Heart right ventricle (tissue), 16 donors: ENCODE measurements around the gene FFAR1. TPM values are rescaled to one million over a fixed set of nuclear protein-coding genes. Genes with fewer than 3 reads are reported as not detected.

ENCODE experiments used
- ATAC-seq, 8 donors: fragments of 200-7000 bp; cut with Tn5 transposase; one replicate each; pipeline ENCODE4 v1.9.1; 2020; ENCODE audit warnings: mild to moderate bottlenecking in 8 of 8, moderate library complexity in 8 of 8, moderate number of reproducible peaks in 1 of 8
- DNase-seq, 2 donors: peaks; one replicate each; pipeline ENCODE4 v3.0.0-alpha.2; 2020
- H3K27ac ChIP-seq, 10 donors: fragments of 200-600 bp; sonication (generic) in 2 of 10; one replicate each; pipeline versions ENCODE4 v1.5.0 to v1.8.0; 2020 to 2022; ENCODE audit warnings: mild to moderate bottlenecking in 3 of 10
- H3K27me3 ChIP-seq, 7 donors: fragments of 200-600 bp; one replicate each; pipeline ENCODE4 v1.8.0; 2021 to 2022; ENCODE audit warnings: mild to moderate bottlenecking in 2 of 7
- H3K36me3 ChIP-seq, 9 donors: fragments of 200-600 bp; sonication (generic) in 1 of 9; one replicate each; pipeline versions ENCODE4 v1.5.0 to v1.8.0; 2020 to 2022; ENCODE audit warnings: mild to moderate bottlenecking in 2 of 9
- H3K4me1 ChIP-seq, 9 donors: fragments of 200-600 bp; sonication (generic) in 1 of 9; one replicate each; pipeline versions ENCODE4 v1.5.0 to v1.8.0; 2020 to 2022; ENCODE audit warnings: mild to moderate bottlenecking in 4 of 9
- H3K4me3 ChIP-seq, 10 donors: fragments of 200-600 bp; sonication (generic) in 2 of 10; one replicate each; pipeline versions ENCODE4 v1.5.0 to v1.8.0; 2020 to 2022; ENCODE audit warnings: mild to moderate bottlenecking in 7 of 10, moderate library complexity in 2 of 10
- H3K9me3 ChIP-seq, 11 donors: fragments of 200-600 bp in 10 of 11; sonication (generic) in 2 of 11; one replicate each; pipeline versions ENCODE4 v1.5.0 to v1.8.0; 2013 to 2022; ENCODE audit warnings: mild to moderate bottlenecking in 2 of 11, control low read depth in 1 of 11, moderate library complexity in 1 of 11
- CTCF ChIP-seq, 9 donors: fragments of 200-600 bp; sonication (generic) in 2 of 9; IDR thresholded peaks; one replicate each; pipeline versions ENCODE4 v1.5.0 to v1.8.0; 2021 to 2022; ENCODE audit warnings: antibody characterized with exemption in 9 of 9, mild to moderate bottlenecking in 5 of 9, moderate library complexity in 1 of 9
- WGBS, 2 donors: extraction: QIAGEN DNeasy Blood & Tissue Kit; methylation state at CpG; one replicate each; pipeline ENCODE4 v1.1.7; 2013; ENCODE audit warnings: inconsistent platforms in 1 of 2; 5-methylcytosine and 5-hydroxymethylcytosine counted together
- intact Hi-C, 10 donors: fragments of 100-400 bp; cut with DNase I; formaldehyde crosslinking; loops; one replicate each; pipeline versions ENCODE4 v1.11.1 to v1.14.2; 2022
- polyA plus RNA-seq, 2 donors: library from polyadenylated mRNA; stranded (reverse); fragments of 200-250 nt; gene quantifications; one replicate each; pipeline ENCODE4 v1.2.3, GENCODE V29; 2013
- total RNA-seq, 10 donors: library from RNA; stranded (reverse); fragmentation: NEBNext Ultra II Directional in 3 of 10; extraction: Animal tissue kit (Norgen Biotek cat#: 25700) in 3 of 10; gene quantifications; one replicate each; pipeline versions ENCODE4 v1.2.1 to v1.2.4, GENCODE V29; 2021 to 2023
- donor health status: Arrhythmogenic right ventricular cardiomyopathy.
- donor health status: ischemic (EF 13 %, LVEDD 7.1; RV severe dilation, severe dysfunction).
- donor health status: healthy with polysubstance abuse.
- donor health status: DM: no; HTN: yes; CAD: no.
- donor health status: DM: no; HTN: no; CAD: no.
- donor health status: ischemic (EF 25% LVEDD 6.9; RV normal size, moderate dysfunction).
- donor health status: ischemic (EF 25% LVEDD 5.7; RV mildly dilated, moderate dysfunction).
- donor health status: healthy.
- donor health status: DM: yes; HTN: yes; CAD: no.
- donor health status: Ischemic cardiomyopathy.
- donor health status: ischemic (EF 35%, LVEDD 5.7; RV mildly dilated, moderate dysfunction).
- donor health status: nonischemic (EF 11% LVEDD 7.7; RV severe dilation, severe dysfunction).
- donor health status: DM: yes; HTN: yes; CAD: no.
- donor health status: PGD.
- donor health status: ischemic (EF 29% LVEDD 5.4; RV normal size, mild dysfunction).
- donor health status: nonischemic (EF 23%, LVEDD 6.1; RV moderate dilation, normal function).

Gene FFAR1
- total and polyA plus RNA-seq, 12 donors: not detected

- Histone ChIP-seq H3K27ac (no peak within 1 kb of the TSS), H3K36me3 (no peaks in the 10 kb centered on the region), H3K27me3 (peaks cover 0 to 50% (median 32%) of the 10 kb centered on the region in 7 donors), H3K9me3 (no peaks in the 10 kb centered on the region), H3K4me3 (no peak within 1 kb of the TSS), H3K4me1 (peaks cover 0 to 10% (median 0%) of the 10 kb centered on the region in 9 donors)
- intact Hi-C loops: no loop called here
- DNase-seq: no peak
- no peak for ATAC-seq
- TF ChIP-seq CTCF (IDR thresholded peaks at IDR 0.05): no peak
- whole genome bisulfite sequencing, 2 donors: 74 to 79% methylated on average over 12 of the region's 12 CpGs
Measured at GRCh38 chr19:35328851-35329285, 18.8 kb upstream of the FFAR1 start, which contains the start of gene CD22. Gene CD22, plus strand, starts transcription at chr19:35329187. Its CDS starts 2,854 bp downstream, at chr19:35332041.

- Histone ChIP-seq H3K36me3 (no peaks in the 10 kb centered on the region), H3K27ac (no peak overlapping the region), H3K9me3 (no peaks in the 10 kb centered on the region), H3K4me3 (no peak overlapping the region), H3K27me3 (peaks cover 0 to 54% (median 37%) of the 10 kb centered on the region in 7 donors), H3K4me1 (peaks cover 0 to 6% (median 0%) of the 10 kb centered on the region in 9 donors)
- DNase-seq: no peak
- no peak for ATAC-seq
- 82 to 85% methylated on average over 4 of the region's 4 CpGs for WGBS, 2 donors
- no peak for TF ChIP-seq CTCF (IDR thresholded peaks at IDR 0.05)
- intact Hi-C loops: no loop called here
Measured at GRCh38 chr19:35329323-35329722, 18.4 kb upstream of the FFAR1 start.

GRCh38 chr19:35330475-35330874 is 17.2 kb upstream of the FFAR1 start:
- H3K27me3 ChIP-seq: peaks cover 0 to 58% (median 39%) of the 10 kb centered on the region in 7 donors
- H3K27ac ChIP-seq: no peak overlapping the region
- no peak for ATAC-seq
- intact Hi-C loops: no loop called here
- TF ChIP-seq CTCF (IDR thresholded peaks at IDR 0.05): no peak
- no peaks in the 10 kb centered on the region for H3K36me3 ChIP-seq
- 52 to 58% methylated on average over 7 of the region's 7 CpGs for WGBS, 2 donors
- no peak for DNase-seq
- no peaks in the 10 kb centered on the region for H3K9me3 ChIP-seq
- no peak overlapping the region for H3K4me3 ChIP-seq
- peaks cover 0 to 6% (median 0%) of the 10 kb centered on the region in 9 donors for H3K4me1 ChIP-seq

- ATAC-seq: no peak
- peaks cover 0 to 58% (median 39%) of the 10 kb centered on the region in 7 donors for H3K27me3 ChIP-seq
- DNase-seq: no peak
- no peak overlapping the region for H3K27ac ChIP-seq
- intact Hi-C loops: no loop called here
- H3K4me1 ChIP-seq: peaks cover 0 to 6% (median 0%) of the 10 kb centered on the region in 9 donors
- no peak for TF ChIP-seq CTCF (IDR thresholded peaks at IDR 0.05)
- H3K9me3 ChIP-seq: no peaks in the 10 kb centered on the region
- no peak overlapping the region for H3K4me3 ChIP-seq
- H3K36me3 ChIP-seq: no peaks in the 10 kb centered on the region
- 87 to 91% methylated on average over 14 of the region's 14 CpGs for WGBS, 2 donors
Measured at GRCh38 chr19:35331551-35332214, 16.0 kb upstream of the FFAR1 start.
